ENCODE measurements around the gene MAD1L1.
"Not testable (repeated sequence)": the region's sequence is repeated elsewhere in the genome, so short reads cannot be mapped to it uniquely, and the experiment has no call there.

Gene MAD1L1

GRCh38 chr7:1849351-1850041 is 383.2 kb downstream of the MAD1L1 start:
- DNase-seq (ENCODE audit: low spot score), result no peak

DNA sequence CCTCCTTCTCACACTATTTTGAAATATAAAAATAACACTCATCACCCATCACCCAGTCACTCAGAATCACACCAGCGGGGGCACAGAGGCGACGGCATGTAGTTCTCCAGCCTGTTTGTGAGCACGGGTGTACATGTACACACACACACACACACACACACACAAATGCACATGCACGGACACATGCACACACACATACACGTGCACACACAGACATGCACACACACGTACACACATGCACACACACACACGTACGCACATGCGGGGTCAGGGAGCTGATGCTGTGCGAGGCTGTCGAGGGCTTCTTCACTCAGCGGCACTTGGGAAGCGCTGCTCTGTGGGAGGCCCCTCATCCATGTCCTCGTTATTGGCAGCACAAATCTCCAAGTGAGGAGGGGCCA is 383.8 kb downstream of the MAD1L1 start:
- DNase-seq (ENCODE audit: low spot score), result no peak

DNA sequence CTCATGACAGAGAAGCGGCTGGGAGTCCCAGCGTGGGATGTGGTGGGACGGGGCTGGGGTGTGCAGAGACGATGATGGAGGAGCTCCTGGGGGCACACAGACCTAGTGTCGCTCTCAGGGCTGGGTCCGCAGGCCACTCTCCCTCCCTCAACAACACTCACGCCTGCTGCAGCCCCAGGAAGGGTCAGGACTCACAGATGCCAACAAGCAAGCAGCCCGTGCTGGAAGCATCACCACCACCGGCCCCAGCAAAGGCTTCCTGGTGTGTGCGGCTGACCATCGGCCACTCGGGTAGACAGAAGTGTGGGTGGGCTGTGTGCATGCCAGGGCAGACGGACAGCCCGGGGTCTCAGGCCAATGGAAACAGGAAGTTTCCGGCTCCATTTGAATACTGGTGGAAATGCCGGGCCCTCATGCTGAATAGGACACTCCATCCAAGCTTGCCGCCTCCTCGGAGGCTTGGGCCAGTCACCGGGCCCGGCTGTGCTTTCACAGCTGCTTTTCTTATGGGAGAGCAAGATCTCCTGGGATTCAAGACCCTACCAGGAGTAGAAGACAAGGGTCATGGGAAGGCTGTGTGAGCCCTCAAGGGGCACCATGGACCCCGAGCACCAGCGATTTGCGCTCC is 384.6 kb downstream of the MAD1L1 start:
- no peak for DNase-seq (ENCODE audit: low spot score)

GRCh38 chr7:1847260-1848001 is 385.3 kb downstream of the MAD1L1 start:
- no peak for DNase-seq (ENCODE audit: low spot score)

- no peak for DNase-seq (ENCODE audit: low spot score)
Measured at GRCh38 chr7:1846331-1847065, 386.2 kb downstream of the MAD1L1 start.

DNA sequence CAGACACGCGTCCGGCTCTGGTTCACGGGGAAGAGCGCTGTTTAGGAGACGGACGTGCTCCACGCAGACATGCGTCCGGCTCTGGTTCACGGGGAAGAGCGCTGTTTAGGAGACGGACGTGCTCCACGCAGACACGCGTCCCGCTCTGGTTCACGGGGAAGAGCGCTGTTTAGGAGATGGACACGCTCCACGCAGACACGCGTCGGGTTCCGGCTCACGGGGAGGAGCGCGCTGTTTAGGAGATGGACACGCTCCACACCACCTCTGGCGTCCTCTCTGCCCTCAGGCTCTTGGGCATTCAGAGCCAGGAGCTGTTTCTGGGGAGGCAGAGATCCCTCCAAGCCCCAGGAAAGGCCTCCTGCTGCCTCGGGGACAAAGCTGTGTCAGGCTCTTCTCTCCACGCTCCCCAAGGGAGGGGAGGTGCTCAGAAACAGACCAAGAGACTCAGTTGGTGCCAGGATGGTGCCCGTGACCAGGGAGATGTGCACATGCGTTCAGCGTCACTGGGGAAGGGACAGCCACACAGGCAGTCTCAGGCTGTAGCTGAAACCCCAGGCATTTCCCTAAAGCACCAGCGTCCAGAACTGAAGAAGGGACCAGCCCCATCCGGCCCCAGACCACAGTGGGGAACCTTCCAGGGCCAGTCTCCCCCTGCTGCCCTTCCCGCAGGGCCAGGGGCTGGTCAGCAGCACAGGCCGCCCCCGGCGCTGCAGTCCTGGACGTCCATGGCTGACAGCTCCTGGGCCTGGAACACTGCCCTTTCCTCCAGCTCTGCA is 387.0 kb downstream of the MAD1L1 start:
- DNase-seq (ENCODE audit: low spot score), result no peak

DNA sequence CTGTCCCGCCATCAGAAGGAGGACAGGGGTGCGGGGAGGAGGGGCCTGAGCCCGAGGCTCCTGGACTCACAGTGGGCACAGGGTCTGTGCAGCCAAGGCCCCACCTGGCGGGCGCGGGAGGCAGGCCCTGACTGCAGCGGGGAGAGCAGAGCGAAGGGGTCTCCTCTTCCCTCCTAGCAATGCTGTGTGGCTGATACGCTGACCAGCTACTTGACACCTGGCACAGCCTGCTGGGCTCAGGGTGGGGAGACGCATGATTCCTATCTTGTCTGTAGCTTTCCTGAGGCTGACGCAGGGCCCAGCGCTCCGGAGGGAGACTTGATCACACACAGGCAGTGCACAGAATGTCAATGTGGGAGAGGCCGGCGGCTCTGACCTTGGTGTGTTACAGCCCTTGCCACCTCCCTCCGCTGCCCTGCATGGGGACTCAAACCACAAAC is 387.8 kb downstream of the MAD1L1 start:
- no peak for DNase-seq (ENCODE audit: low spot score)

- DNase-seq (ENCODE audit: low spot score), result no peak
Measured at GRCh38 chr7:1844336-1844950, 388.3 kb downstream of the MAD1L1 start.

GRCh38 chr7:1843921-1844335 is 388.8 kb downstream of the MAD1L1 start:
- no peak for DNase-seq (ENCODE audit: low spot score)

GRCh38 chr7:1843271-1843861 is 389.4 kb downstream of the MAD1L1 start:
- DNase-seq (ENCODE audit: low spot score), result no peak

DNA sequence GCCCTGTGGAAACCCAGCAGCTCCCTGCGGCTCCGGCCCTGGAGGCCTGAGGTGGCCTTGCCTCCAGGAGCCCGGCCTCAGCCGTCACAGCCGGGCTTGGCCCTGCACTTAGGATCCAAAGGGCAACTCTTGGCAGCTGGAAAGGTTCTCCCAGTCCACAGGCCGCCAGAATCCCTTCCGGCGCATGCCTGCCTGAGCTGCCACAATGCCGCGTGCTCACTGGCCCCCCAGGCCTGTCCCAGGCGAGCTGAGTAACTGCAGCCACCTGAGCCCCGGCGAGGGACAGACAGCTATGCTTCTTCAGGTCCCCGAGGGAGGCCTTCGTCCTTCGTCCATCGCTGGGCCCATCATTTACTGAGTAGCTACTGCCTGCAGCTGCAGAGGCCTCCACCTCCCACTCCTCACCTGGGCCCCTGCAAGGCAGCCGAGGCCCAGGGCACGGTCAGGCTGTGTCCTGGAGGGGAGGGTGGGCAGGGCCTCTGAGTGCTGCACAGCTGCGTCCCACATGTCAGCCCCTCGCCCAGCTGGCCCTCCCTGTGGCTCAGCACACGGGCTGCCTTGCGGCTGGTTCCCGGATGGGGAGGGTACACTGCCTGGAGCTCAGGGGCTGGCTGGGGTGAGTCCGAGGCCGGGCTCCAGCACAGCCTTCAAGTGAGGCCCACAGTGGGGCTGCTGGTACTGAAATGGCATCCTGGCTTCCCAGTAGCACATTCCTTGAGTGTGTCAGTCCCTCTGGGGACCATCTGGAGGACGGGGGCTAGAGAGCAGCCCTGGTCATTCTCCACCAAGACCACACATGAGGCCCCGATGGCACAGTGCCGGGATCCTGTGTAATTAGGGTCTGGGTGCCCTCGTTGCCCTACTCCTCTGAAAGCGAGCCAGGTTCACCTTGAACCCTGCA is 390.2 kb downstream of the MAD1L1 start:
- no peak for DNase-seq (ENCODE audit: low spot score)

- not testable (repeated sequence) for DNase-seq (ENCODE audit: low spot score)
Measured at GRCh38 chr7:1841286-1842021, 391.3 kb downstream of the MAD1L1 start.

DNA sequence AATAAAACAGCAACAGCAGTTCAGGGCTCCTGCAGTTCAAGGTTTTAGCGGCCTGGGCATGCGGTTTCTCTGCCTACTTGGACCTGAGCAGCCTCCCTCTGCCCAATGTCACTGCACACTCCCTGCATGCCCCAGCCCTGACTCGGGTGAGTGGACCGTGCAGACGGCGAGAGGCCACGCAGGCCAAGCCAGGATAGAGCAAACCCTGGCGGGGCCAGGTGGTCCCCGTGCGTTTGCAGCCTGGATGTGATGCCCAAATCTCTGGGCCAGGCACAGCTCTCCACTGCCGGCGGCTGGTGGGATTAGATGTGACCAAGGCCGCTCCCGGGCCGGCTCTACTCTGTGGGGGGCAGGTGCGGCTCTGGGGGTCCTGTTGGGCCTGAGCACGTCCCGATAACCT is 392.0 kb downstream of the MAD1L1 start:
- DNase-seq (ENCODE audit: low spot score), result not testable (repeated sequence)

DNA sequence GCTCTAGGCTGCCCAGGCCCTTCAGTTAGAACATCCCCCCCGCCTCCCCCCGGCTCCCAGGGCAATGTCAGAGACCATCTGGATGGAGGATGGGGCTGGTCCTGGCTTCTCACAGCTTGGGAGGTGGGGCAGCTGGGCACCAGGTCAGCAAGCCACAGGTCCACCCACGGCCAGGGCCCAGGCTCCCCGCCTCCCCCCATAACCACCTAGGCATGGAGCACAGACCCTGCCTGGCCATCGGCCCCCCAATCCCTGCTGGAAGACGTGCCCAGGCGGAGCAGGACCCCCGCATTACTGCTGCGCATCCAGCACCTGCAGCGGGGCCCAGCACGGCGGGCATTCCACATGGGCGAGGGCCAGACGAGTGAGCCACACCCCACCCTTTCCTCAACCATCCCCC is 393.0 kb downstream of the MAD1L1 start:
- DNase-seq (ENCODE audit: low spot score), result no peak

- DNase-seq (ENCODE audit: low spot score), result not testable (repeated sequence)
Measured at GRCh38 chr7:1838911-1839531, 393.7 kb downstream of the MAD1L1 start.

GRCh38 chr7:1838544-1838872 is 394.2 kb downstream of the MAD1L1 start:
- DNase-seq (ENCODE audit: low spot score), result not testable (repeated sequence)

GRCh38 chr7:1837696-1838543 is 394.8 kb downstream of the MAD1L1 start:
- DNase-seq (ENCODE audit: low spot score), result not testable (repeated sequence)
